GM18511 (cell line): ENCODE results near the gene ACACA.
"Not testable (repeated sequence)": the region's sequence is repeated elsewhere in the genome, so short reads cannot be mapped to it uniquely, and the experiment has no call there.

Source experiments
- ATAC-seq: cut with Tn5 transposase; IDR thresholded peaks from one replicate; pipeline ENCODE4 v1.9.1; 2021; ENCODE audit warnings: mild to moderate bottlenecking, moderate library complexity; ENCODE audit not compliant: unreplicated experiment

ACACA gene

DNA sequence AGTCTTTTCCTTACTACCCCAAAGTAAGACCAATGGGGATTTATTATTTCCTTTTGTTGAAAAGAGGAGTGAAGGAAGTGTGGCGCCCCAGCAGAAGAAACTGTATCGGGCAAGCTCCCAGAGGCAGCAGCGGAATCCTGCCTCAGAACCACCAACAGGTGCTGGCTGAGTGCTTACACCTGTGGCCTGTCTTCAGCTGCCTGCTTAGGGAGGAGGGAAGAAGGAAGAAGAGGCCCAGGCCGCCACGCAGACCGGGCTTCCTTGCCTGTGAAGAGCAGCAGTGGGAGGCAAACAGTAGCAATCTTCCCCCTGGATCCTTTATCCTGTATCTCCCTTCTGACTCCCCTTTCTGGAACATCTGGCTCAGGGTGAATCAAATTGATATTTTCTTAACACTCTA lies 323.2 kb downstream of the ACACA start:
- no peak for ATAC-seq

- no peak for ATAC-seq
Observed at GRCh38 chr17:37082985-37083384, 323.7 kb downstream of the ACACA start.

GRCh38 chr17:37082311-37082860 lies 324.2 kb downstream of the ACACA start:
- no peak for ATAC-seq

DNA sequence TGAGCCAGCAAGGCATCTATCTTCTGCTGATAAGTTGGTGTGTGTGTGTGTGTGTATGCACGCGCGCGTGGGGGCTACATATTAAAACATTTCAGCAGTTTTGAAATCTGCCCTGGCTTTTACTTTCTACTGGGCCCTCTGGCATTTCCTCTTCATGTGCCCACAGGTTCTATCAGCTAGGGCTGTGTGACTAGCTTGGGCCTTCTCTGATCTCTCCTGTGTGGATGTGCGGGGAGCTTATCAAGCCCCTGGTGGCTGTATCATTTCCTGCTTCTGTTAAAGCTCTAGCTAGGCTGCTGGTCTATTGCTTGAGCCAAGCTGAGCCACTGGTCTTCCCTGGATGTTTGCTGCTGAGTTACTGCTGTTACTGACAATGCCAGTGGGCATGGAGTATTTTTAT lies 325.3 kb downstream of the ACACA start:
- ATAC-seq = no peak

DNA sequence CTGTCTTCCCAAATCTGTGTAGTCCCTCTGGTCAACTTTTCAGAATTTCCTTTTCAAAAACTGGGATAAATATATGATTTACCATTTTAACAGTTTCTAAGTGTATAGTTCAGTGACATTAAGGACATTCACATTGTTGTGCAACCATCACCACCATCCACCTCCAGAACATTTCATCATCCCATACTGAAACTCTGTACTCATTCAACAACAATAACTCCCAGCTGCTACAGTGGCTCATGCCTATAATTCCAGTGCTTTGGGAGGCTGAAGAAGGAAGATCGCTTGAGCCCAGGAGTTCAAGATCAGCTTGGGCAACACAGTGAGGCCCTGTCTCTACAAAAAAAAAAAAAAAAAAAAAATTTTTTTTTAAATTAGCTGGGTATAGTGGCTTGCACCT lies 326.9 kb downstream of the ACACA start:
- ATAC-seq = no peak

DNA sequence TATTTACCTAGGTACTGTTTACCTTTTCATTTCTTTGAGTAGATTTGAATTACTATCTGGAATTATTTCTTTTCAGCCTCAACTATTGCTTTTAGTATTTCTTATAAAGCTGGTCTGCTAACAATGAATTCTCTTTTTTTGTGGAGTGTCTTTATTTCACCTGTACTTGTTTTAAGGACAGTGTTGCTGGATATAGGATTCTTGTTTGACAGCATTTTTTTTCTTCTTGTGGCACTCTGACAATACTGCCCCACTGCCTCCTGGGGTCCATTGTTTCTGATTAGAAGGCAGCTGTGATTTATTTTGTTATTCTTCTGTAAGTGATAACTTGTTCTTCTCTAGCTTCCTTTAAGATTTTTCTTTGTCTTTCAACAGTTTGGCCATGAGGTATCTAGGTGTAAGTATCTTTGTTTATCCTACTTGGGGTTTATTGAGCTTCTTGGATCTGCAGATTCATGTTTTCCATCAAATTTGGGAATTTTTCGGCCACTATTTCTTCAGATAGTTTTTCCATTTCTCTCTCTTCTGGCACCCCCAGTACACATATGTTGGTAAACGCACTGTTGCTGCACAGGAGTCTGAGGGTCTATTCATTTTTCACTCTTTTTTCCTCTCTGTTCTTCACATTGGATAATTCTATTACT lies 327.4 kb downstream of the ACACA start:
- ATAC-seq = no peak

GRCh38 chr17:37073464-37073863 lies 333.2 kb downstream of the ACACA start:
- ATAC-seq = not testable (repeated sequence)

GRCh38 chr17:37069087-37069486 lies 337.5 kb downstream of the ACACA start:
- no peak for ATAC-seq

DNA sequence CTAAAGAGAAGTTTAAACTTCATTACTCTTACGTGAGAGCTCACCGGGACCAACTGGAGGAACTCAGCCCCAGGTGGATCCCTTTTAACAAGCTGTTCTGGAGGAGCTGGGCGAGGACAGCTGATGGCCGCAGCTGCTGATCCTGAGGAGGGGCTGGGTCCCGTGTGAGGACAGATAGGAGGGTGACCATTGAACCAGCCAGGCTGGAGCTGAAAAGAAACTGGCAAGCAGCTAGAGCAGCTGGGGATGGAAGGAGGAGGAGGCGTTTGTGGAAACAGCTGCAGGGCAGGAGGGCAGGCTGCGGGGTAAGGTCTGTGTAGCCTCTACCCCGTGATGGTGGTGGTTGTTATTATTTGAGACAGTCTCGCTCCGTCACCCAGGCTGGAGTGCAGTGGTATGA lies 338.4 kb downstream of the ACACA start:
- ATAC-seq = no peak

DNA sequence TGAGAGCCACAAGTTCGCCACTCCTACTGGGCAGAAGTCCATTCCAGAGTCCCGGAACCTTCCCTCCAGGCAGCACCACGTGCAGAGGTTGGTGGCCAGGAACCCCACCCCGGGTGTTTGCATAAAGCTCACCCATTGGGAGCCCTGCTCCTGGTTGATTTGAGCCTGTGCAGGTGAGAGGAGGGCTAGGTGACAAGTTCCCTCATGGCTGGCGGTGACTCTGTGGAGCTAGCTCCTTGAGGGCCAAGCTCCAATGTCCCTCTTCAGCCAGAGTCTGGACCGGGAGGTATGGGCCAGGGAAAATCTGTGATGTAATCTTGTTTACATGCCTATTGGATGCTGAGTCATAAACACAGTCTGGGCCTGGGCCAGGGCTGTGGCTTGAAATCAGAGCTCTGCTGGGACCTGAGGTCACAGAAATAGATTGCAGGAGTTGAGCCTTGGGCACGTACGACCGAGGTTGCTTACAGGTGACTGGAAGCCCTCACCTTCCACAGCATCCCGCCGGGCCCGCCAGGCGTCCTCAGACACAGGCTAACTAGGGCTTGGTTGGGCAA lies 339.0 kb downstream of the ACACA start:
- no peak for ATAC-seq

- no peak for ATAC-seq
Observed at GRCh38 chr17:37066322-37067255, 340.0 kb downstream of the ACACA start.

- ATAC-seq = no peak
Observed at GRCh38 chr17:37065486-37066321, 340.9 kb downstream of the ACACA start.

DNA sequence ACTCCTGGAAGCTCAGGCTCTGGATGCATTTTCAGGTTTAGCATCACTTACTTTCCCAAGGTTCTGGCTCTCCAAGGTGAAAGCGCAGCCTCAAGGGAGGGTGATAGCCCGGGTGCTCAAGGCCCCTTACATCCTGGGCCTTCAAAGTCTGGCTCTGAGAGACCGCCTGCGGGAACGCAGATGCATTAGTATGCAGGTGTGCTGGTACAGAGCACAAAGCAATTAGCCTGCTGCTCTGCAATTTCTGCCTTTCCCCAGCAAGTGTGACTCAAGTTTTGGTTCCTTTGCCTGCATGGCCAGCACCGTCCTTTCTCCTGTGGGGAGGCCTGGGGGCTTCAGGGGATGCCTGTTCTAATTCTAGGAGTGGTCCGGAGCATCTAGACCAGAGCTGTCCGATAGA lies 341.7 kb downstream of the ACACA start:
- ATAC-seq = no peak

- ATAC-seq = no peak
Observed at GRCh38 chr17:37064206-37064605, 342.4 kb downstream of the ACACA start.

- ATAC-seq = no peak
Observed at GRCh38 chr17:37062021-37062420, 344.6 kb downstream of the ACACA start.

- ATAC-seq = no peak
Observed at GRCh38 chr17:37060928-37061327, 345.7 kb downstream of the ACACA start.

DNA sequence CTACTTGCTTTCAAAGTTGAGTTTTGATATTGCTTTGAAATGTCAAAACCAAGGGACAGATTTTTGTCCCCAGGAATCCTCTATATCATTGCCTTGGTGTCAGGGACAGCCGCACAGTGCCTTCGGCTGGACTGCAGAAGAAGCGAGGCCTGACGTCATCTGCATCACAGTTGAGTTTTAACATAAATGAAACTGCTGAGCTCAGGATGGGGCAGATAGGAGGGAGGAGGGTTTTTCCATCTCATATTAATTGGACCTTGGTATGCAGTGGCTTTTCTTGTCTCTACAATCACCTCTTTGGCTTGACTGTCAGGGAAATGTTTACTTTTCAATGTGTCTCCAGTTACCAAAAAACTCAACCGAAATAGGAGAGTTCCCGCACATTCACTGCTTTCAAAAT lies 346.5 kb downstream of the ACACA start:
- ATAC-seq = no peak

- ATAC-seq = no peak
Observed at GRCh38 chr17:37059493-37059892, 347.1 kb downstream of the ACACA start.

DNA sequence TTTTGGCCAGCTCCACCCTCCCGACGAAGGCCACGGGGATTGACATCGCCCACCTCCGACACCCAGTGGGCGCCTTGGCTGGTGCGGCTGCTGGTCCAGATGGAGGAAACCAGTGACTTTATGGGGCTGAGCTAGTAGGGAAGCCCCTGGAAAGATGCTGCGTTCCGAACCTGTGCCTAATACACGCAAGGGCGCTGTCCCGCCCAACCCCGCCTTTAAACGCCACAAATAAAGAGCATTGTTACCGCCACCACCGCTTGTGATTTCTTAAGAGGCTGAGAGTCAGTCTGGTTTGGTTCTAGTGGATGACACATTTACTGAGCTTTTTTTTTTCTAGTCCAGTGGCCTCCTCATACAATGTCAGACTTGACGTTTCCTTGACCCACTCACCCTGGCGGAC lies 350.0 kb downstream of the ACACA start:
- ATAC-seq = no peak

DNA sequence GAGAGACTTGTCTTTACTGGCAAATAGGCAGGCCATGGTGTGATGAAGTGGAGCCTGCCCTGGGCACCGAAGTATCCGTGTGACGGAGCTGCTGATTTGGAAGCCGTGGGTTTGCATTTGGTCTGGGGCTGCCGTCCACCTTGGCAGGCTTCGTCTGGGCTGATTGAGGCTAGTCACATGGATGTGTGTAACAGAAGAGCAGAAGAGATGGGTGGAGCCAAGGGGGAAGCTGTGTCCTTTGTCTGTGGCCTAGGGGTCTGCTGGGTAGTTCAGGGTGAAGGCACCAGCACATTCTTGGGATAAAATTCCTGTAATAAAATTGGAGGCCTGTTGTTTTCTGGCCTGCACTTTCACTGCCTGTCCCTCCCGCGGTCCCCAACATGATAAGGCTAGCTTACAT lies 351.7 kb downstream of the ACACA start:
- no peak for ATAC-seq

GRCh38 chr17:37052450-37052849 lies 354.2 kb downstream of the ACACA start:
- ATAC-seq = no peak
